Tibial nerve (tissue), 4 donors: ENCODE results near the gene RPL41. TPM values are rescaled to one million over a fixed set of nuclear protein-coding genes. Genes with fewer than 3 reads are reported as not detected.

ENCODE experiments used
- DNase-seq, 2 donors: peaks; one replicate each; pipeline ENCODE4 v3.0.0-alpha.2; 2019; ENCODE audit warnings: low spot score in 2 of 2
- H3K27ac ChIP-seq, 4 donors: fragments of 200-600 bp; sonication (generic) in 3 of 4; one replicate each; pipeline ENCODE4 v1.5.1; 2017 to 2019; ENCODE audit warnings: mild to moderate bottlenecking in 1 of 4
- H3K27me3 ChIP-seq, 2 donors: fragments of 200-600 bp; sonication (generic) in 1 of 2; one replicate each; pipeline versions ENCODE4 v1.5.1 to v1.6.0; 2017 to 2019
- H3K36me3 ChIP-seq, 3 donors: fragments of 200-600 bp; sonication (generic); one replicate each; pipeline ENCODE4 v1.5.1; 2018 to 2019
- H3K4me1 ChIP-seq, 4 donors: fragments of 200-600 bp; sonication (generic) in 3 of 4; one replicate each; pipeline ENCODE4 v1.5.1; 2017 to 2019
- H3K4me3 ChIP-seq, 4 donors: fragments of 200-600 bp; sonication (generic) in 3 of 4; one replicate each; pipeline ENCODE4 v1.5.1; 2017 to 2019; ENCODE audit warnings: mild to moderate bottlenecking in 1 of 4, moderate library complexity in 1 of 4
- H3K9me3 ChIP-seq, 4 donors: fragments of 200-600 bp; sonication (generic) in 3 of 4; one replicate each; pipeline ENCODE4 v1.5.1; 2017 to 2019
- CTCF ChIP-seq, 5 experiments: fragments of 200-600 bp in 3 of 5; fragments of 450-650 bp in 2 of 5; sonication (generic) in 3 of 5; IDR thresholded peaks; one replicate each; pipeline ENCODE4 v1.5.1; 2016 to 2019; ENCODE audit warnings: antibody characterized with exemption in 5 of 5, mild to moderate bottlenecking in 3 of 5, moderate library complexity in 2 of 5
- EP300 ChIP-seq, 2 donors: sonication (generic); formaldehyde crosslinking; IDR thresholded peaks; one replicate each; pipeline ENCODE4 v1.6.1; 2017; ENCODE audit warnings: antibody characterized with exemption in 2 of 2, mild to moderate bottlenecking in 1 of 2
- POLR2A ChIP-seq, 2 donors: fragments of 450-650 bp; IDR thresholded peaks; one replicate each; pipeline ENCODE4 v1.6.1; 2017; ENCODE audit warnings: antibody characterized with exemption in 2 of 2, mild to moderate bottlenecking in 2 of 2, moderate library complexity in 2 of 2
- WGBS, 2 donors: methylation state at CpG; one replicate each; pipeline ENCODE4 v1.1.5; 2018; 5-methylcytosine and 5-hydroxymethylcytosine counted together
- total RNA-seq, 4 donors: library from RNA; depleted of rRNA; stranded (reverse); fragments of >200 nt; gene quantifications; one replicate each; pipeline ENCODE4 v1.1.0, GENCODE V29; 2016

RPL41 gene
- total RNA-seq, 4 donors from 2014 or later = 2,638 to 4,802 (median 2,805) TPM

DNA sequence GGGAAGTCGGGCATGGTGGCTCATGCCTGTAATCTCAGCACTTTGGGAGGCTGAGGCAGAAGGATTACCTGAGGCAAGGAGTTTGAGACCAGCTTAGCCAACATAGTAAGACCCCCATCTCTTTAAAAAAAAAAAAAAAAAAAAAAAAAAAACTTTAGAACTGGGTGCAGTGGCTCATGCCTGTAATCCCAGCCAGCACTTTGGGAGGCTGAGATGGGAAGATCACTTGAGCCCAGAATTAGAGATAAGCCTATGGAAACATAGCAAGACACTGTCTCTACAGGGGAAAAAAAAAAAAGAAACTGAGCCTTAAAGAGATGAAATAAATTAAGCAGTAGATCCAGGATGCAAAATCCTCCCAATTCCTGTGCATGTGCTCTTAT lies 13.8 kb upstream of the RPL41 start:
- Histone ChIP-seq H3K27me3 (no peaks in the 10 kb centered on the region), H3K36me3 (peaks cover 0 to 50% (median 2%) of the 10 kb centered on the region in 3 donors), H3K9me3 (no peaks in the 10 kb centered on the region), H3K4me1 (peaks cover 0 to 34% (median 19%) of the 10 kb centered on the region in 4 donors), H3K4me3 (no peak overlapping the region), H3K27ac (no peak overlapping the region)
- TF ChIP-seq EP300 (IDR thresholded peaks at IDR 0.05) (no peak), CTCF (IDR thresholded peaks at IDR 0.05) (no peak), POLR2A (IDR thresholded peaks at IDR 0.05) (no peak)
- WGBS, 2 donors = 65 to 71% methylated on average over 1 of the region's 1 CpG
- no peak for DNase-seq

DNA sequence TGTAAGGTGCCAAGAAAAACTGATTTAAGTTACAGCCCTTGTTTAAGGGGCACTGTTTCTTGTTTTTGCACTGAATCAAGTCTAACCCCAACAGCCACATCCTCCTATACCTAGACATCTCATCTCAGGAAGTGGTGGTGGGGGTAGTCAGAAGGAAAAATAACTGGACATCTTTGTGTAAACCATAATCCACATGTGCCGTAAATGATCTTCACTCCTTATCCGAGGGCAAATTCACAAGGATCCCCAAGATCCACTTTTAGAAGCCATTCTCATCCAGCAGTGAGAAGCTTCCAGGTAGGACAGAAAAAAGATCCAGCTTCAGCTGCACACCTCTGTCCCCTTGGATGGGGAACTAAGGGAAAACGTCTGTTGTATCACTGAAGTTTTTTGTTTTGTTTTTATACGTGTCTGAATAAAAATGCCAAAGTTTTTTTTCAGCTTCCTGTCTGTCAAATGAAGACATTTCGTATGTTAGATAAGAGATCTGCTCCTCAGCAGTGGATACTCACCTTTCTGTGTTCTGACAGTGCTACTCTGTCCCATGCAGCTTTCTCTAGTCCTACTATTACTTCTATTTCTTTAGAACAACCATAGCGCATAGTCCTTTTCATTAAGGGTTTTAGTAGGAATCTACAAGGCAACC lies 13.2 kb upstream of the RPL41 start:
- TF ChIP-seq EP300 (IDR thresholded peaks at IDR 0.05) = no peak
- no peak for TF ChIP-seq CTCF (IDR thresholded peaks at IDR 0.05)
- no peak for TF ChIP-seq POLR2A (IDR thresholded peaks at IDR 0.05)
- 45 to 46% methylated on average over 6 of the region's 6 CpGs for WGBS, 2 donors
- Histone ChIP-seq H3K36me3 (peaks cover 0 to 51% (median 7%) of the 10 kb centered on the region in 3 donors), H3K9me3 (no peaks in the 10 kb centered on the region), H3K4me1 (peaks cover 0 to 34% (median 19%) of the 10 kb centered on the region in 4 donors), H3K4me3 (peak overlapping the region in 3 of 4 donors; percentile 53 to 96 (median 62)), H3K27me3 (no peaks in the 10 kb centered on the region), H3K27ac (peak overlapping the region; percentile 50 to 95 (median 86))
- DNase-seq = no peak

GRCh38 chr12:56103823-56104108 lies 12.7 kb upstream of the RPL41 start:
- H3K36me3 ChIP-seq = peaks cover 0 to 51% (median 12%) of the 10 kb centered on the region in 3 donors
- no peak for DNase-seq
- no peaks in the 10 kb centered on the region for H3K27me3 ChIP-seq
- TF ChIP-seq POLR2A (IDR thresholded peaks at IDR 0.05) = no peak
- TF ChIP-seq CTCF (IDR thresholded peaks at IDR 0.05) = no peak
- no peak for TF ChIP-seq EP300 (IDR thresholded peaks at IDR 0.05)
- H3K4me3 ChIP-seq = peak overlapping the region; percentile 53 to 96 (median 65)
- peaks cover 0 to 34% (median 19%) of the 10 kb centered on the region in 4 donors for H3K4me1 ChIP-seq
- no peaks in the 10 kb centered on the region for H3K9me3 ChIP-seq
- H3K27ac ChIP-seq = peak overlapping the region; percentile 50 to 95 (median 86)
- 1 to 2% methylated on average over 8 of the region's 8 CpGs for WGBS, 2 donors

GRCh38 chr12:56104109-56104814 lies 12.2 kb upstream of the RPL41 start, which contains the start of gene PA2G4:
PA2G4 (plus strand) TSS chr12:56104559; CDS start chr12:56104738, 179 bp downstream.
- WGBS, 2 donors = 0% methylated on average over 49 to 55 of the region's 60 CpGs
- TF ChIP-seq POLR2A (IDR thresholded peaks at IDR 0.05) = peak; percentile 35 to 84
- TF ChIP-seq CTCF (IDR thresholded peaks at IDR 0.05) = peak in 2 of 5 experiments; percentile 21 to 38
- TF ChIP-seq EP300 (IDR thresholded peaks at IDR 0.05) = peak; percentile 89 to 95
- Histone ChIP-seq H3K36me3 (peaks cover 0 to 51% (median 17%) of the 10 kb centered on the region in 3 donors), H3K9me3 (no peaks in the 10 kb centered on the region), H3K27me3 (no peaks in the 10 kb centered on the region), H3K4me3 (peak within 1 kb of the TSS; percentile 53 to 96 (median 65)), H3K4me1 (peaks cover 0 to 34% (median 19%) of the 10 kb centered on the region in 4 donors), H3K27ac (peak within 1 kb of the TSS; percentile 50 to 95 (median 86))
- DNase-seq = peak; percentile 89 to 93
